Ovary (tissue), 9 donors: ENCODE data around the gene IAH1. TPM values are rescaled to one million over a fixed set of nuclear protein-coding genes. Genes with fewer than 3 reads are reported as not detected.

Source experiments
- DNase-seq, 5 donors: peaks; one replicate each; pipeline ENCODE4 v3.0.0-alpha.2; 2019 to 2020
- H3K27ac ChIP-seq, 2 donors: fragments of 200-600 bp; one replicate each; pipeline versions ENCODE4 v1.5.1 to v1.8.0; 2019 to 2022
- H3K27me3 ChIP-seq: fragments of 200-600 bp; one replicate; pipeline ENCODE4 v1.8.0; 2022
- H3K36me3 ChIP-seq: fragments of 200-600 bp; sonication (generic); one replicate; pipeline ENCODE4 v1.5.1; 2019
- H3K4me1 ChIP-seq: one replicate; pipeline ENCODE4 v1.8.1; 2013; ENCODE audit warnings: mild to moderate bottlenecking, moderate library complexity; ENCODE audit not compliant: insufficient read depth
- H3K4me3 ChIP-seq: fragments of 200-600 bp; sonication (generic); one replicate; pipeline ENCODE4 v1.5.1; 2017
- H3K9me3 ChIP-seq, 2 donors: fragments of 200-600 bp in 1 of 2; sonication (generic) in 1 of 2; one replicate each; pipeline versions ENCODE4 v1.5.1 to v1.8.1; 2013 to 2019; ENCODE audit warnings: mild to moderate bottlenecking in 1 of 2, moderate library complexity in 1 of 2
- EP300 ChIP-seq: sonication (generic); formaldehyde crosslinking; IDR thresholded peaks from one replicate; pipeline ENCODE4 v1.6.1; 2017; ENCODE audit warnings: antibody characterized with exemption
- POLR2A ChIP-seq: fragments of 450-650 bp; IDR thresholded peaks from one replicate; pipeline ENCODE4 v1.6.1; 2017; ENCODE audit warnings: antibody characterized with exemption, mild to moderate bottlenecking, moderate library complexity
- WGBS, 3 donors: extraction: QIAGEN DNeasy Blood & Tissue Kit in 1 of 3; methylation state at CpG; one replicate each; pipeline versions ENCODE4 v1.1.5 to v1.1.7; 2013 to 2017; 5-methylcytosine and 5-hydroxymethylcytosine counted together
- intact Hi-C, 4 donors: fragments of 100-400 bp; cut with DNase I; formaldehyde crosslinking; loops; one replicate each; pipeline versions ENCODE4 v1.11.0 to v1.15.1; 2022 to 2023
- polyA plus RNA-seq, 2 donors: library from polyadenylated mRNA; stranded (reverse); fragments of 200-250 nt in 1 of 2; fragments of 350-450 nt in 1 of 2; fragmentation: Illumina TruSeq in 1 of 2; extraction: RNeasy Lipid Tissue Mini Kit (QIAGEN cat#74804) in 1 of 2; gene quantifications; one replicate each; pipeline ENCODE4 v1.2.3, GENCODE V29; 2013 to 2014
- total RNA-seq, 7 donors: library from RNA; depleted of rRNA in 2 of 7; stranded (reverse); fragments of >200 nt in 2 of 7; fragmentation: NEBNext Ultra II Directional in 3 of 7; extraction: Animal tissue kit (Norgen Biotek cat#: 25700) in 3 of 7; gene quantifications; one replicate each; pipeline versions ENCODE4 v1.1.0 to v1.2.4, GENCODE V29; 2016 to 2023
- TF ChIP-seq, protein P1 (sequence below), 3 donors: fragments of 450-650 bp in 2 of 3; fragments of 200-600 bp in 1 of 3; IDR thresholded peaks; one replicate each; pipeline versions ENCODE4 v1.5.1 to v1.8.0; 2016 to 2022; ENCODE audit warnings: antibody characterized with exemption in 3 of 3, mild to moderate bottlenecking in 1 of 3
- donor health status: DM: no; HTN: no; CAD: no; lungs with moderate emphysema.
- donor health status: DM: no; HTN: no; CAD: no.
- donor health status: Bipolar disorder and iron deficiency.
- donor health status: DM: yes; HTN: yes; CAD: no.
- donor health status: DM: no; HTN: no; CAD: no.
- donor health status: DM: yes; HTN: yes; CAD: no.

The IAH1 gene
- total and polyA plus RNA-seq, 9 donors = 36.8 to 61.8 (median 54.0) TPM

DNA sequence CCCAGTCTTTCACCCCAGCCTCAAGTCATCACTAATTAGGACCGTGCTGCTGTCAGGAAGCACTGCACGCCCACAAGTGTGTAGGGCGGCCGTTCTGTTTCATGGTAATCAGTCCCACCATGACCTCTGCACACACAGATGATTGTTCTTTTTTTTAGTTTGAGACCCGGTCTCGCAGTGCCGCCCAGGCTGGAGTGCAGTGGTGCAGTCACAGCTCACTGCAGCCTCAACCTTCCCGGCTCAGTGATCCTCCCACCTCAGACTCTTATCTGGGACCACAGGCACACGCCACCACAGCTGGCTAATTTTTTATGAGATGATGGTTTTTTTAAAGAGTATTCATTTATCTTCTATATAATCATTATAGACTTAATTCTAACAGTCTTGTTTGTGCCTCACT lies 1.8 kb upstream of the IAH1 start:
- Histone ChIP-seq H3K4me3 (no peak overlapping the region), H3K27me3 (no peaks in the 10 kb centered on the region), H3K4me1 (peaks cover 4% of the 10 kb centered on the region), H3K27ac (no peak overlapping the region), H3K9me3 (no peaks in the 10 kb centered on the region), H3K36me3 (no peaks in the 10 kb centered on the region)
- TF ChIP-seq, protein P1, sequence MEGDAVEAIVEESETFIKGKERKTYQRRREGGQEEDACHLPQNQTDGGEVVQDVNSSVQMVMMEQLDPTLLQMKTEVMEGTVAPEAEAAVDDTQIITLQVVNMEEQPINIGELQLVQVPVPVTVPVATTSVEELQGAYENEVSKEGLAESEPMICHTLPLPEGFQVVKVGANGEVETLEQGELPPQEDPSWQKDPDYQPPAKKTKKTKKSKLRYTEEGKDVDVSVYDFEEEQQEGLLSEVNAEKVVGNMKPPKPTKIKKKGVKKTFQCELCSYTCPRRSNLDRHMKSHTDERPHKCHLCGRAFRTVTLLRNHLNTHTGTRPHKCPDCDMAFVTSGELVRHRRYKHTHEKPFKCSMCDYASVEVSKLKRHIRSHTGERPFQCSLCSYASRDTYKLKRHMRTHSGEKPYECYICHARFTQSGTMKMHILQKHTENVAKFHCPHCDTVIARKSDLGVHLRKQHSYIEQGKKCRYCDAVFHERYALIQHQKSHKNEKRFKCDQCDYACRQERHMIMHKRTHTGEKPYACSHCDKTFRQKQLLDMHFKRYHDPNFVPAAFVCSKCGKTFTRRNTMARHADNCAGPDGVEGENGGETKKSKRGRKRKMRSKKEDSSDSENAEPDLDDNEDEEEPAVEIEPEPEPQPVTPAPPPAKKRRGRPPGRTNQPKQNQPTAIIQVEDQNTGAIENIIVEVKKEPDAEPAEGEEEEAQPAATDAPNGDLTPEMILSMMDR (IDR thresholded peaks at IDR 0.05) = no peak
- TF ChIP-seq EP300 (no peak), POLR2A (no peak)
- no peak for DNase-seq
- 91 to 95% (median 95%) methylated on average over 9 of the region's 9 CpGs for WGBS, 3 donors
- intact Hi-C loops = loop anchor here in 1 of 4 donors (10.0 kb wide), 1 partner anchor 48 kb away; the partner anchor contains the start of genes CPSF3 and ITGB1BP1

DNA sequence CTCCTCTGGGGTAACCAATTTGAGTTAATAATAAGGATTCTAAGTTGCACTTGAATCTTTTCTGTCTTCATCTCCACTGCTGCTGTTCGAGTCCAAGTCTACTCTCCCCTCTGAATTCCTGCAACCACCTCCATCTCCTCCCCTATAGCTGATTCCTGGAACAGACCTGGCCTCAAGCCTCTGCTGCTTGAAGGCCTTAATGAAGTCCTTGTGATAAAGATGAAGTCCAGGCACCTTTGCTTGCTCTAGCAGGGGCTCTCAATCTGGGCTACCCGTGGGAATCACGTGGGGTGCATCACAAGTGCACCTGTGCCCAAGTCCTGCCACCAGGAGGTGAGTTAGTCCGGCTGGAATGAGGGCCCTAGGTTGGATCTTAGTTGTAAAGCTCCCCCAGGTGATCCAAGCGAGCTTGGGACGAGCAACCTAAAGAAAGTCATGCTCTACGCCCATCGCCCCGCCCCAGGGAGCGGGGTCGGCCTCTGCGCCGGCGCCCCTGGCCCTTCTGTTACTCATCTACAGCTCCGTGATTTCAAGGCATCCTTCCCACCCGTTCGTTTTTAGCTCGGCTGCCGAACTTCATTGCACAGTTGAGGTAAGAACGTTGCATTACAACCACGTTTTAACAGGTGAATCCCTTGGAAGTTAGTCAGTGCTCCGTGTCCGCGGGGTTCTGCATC lies 905 bp upstream of the IAH1 start:
- intact Hi-C loops = loop anchor here in 1 of 4 donors (10.0 kb wide), 1 partner anchor 49 kb away; the partner anchor contains the start of genes CPSF3 and ITGB1BP1
- WGBS, 3 donors = 22 to 44% (median 36%) methylated on average over 24 of the region's 24 CpGs

DNA sequence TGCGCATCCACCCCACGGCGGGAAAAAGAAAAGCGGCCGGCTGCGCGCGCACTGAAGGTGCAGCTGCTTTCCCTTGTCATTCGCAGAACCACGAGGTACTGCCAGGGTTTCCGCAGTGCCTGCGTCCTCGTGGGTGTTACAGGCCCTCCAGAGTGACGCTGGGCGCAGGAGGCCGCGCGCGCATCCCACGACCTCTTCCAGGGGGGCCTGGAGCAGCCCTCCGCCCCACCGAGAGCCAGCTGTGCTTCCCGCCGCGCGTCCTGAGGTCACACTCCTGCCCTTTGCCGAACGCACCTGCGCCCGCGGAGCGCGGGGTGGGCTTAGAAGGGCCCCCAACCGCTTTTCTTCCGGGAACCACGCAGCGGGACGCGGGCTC lies 378 bp upstream of the IAH1 start:
- Histone ChIP-seq H3K27me3 (no peaks in the 10 kb centered on the region), H3K27ac (peak overlapping the region; percentile 77 to 82), H3K4me1 (peaks cover 4% of the 10 kb centered on the region), H3K36me3 (no peaks in the 10 kb centered on the region), H3K9me3 (no peaks in the 10 kb centered on the region), H3K4me3 (peak overlapping the region; percentile 72)
- WGBS, 3 donors = 3 to 9% (median 6%) methylated on average over 33 to 39 of the region's 39 CpGs
- intact Hi-C loops = loop anchor here in 1 of 4 donors (2.0 to 10.0 kb wide), 2 partner anchors 49 to 157 kb away; partner anchors contain the start of genes CPSF3, ITGB1BP1 and YWHAQ
- DNase-seq = peak; percentile 64 to 77 (median 69)
- TF ChIP-seq POLR2A (no peak), EP300 (no peak)
- TF ChIP-seq, protein P1 (IDR thresholded peaks at IDR 0.05) = no peak

More for the DNA sequence above, 905 bp upstream of the IAH1 start:
- Histone ChIP-seq H3K4me3 (peak overlapping the region; percentile 72), H3K27me3 (no peaks in the 10 kb centered on the region), H3K9me3 (no peaks in the 10 kb centered on the region), H3K4me1 (peaks cover 4% of the 10 kb centered on the region), H3K27ac (peak overlapping the region in 1 of 2 donors; percentile 77), H3K36me3 (no peaks in the 10 kb centered on the region)
- TF ChIP-seq, protein P1 (IDR thresholded peaks at IDR 0.05) = no peak
- TF ChIP-seq POLR2A (no peak), EP300 (no peak)
- peak in 1 of 5 donors; percentile 31 for DNase-seq

DNA sequence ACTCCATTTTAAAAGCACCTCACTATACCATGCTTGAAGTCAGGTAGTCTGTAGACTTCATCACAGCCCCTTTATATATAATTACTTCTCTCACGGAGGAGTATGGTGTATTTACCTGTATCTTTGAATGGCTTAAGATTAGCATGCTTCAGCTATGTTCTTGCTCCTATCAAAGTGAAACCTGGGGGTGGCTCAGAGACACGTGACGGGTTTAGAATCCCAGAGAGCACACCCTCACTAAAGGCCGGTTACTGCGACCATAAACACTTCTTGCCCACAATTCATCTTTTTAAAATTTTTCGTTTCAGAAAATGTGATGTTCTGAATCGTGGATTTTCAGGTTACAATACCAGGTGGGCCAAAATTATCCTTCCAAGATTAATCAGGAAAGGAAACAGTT lies 3.6 kb downstream of the IAH1 start:
- no peak overlapping the region for H3K27ac ChIP-seq
- peaks cover 4% of the 10 kb centered on the region for H3K4me1 ChIP-seq
- TF ChIP-seq EP300 = no peak
- TF ChIP-seq, protein P1 (IDR thresholded peaks at IDR 0.05) = no peak
- no peak for TF ChIP-seq POLR2A
- H3K27me3 ChIP-seq = no peaks in the 10 kb centered on the region
- DNase-seq = no peak
- H3K36me3 ChIP-seq = no peaks in the 10 kb centered on the region
- WGBS, 3 donors = 61 to 78% (median 71%) methylated on average over 7 of the region's 7 CpGs
- H3K4me3 ChIP-seq = no peak overlapping the region
- no peaks in the 10 kb centered on the region for H3K9me3 ChIP-seq
- intact Hi-C loops = loop anchor here in 1 of 4 donors (10.0 kb wide), 1 partner anchor 53 kb away; the partner anchor contains the start of genes CPSF3 and ITGB1BP1
